CD4-positive, alpha-beta T cell (primary cell): ENCODE data around the gene STYXL2. TPM values are rescaled to one million over a fixed set of nuclear protein-coding genes. Genes with fewer than 3 reads are reported as not detected.

ENCODE experiments used
- ATAC-seq: fragments of 200-7000 bp; cut with Tn5 transposase; one replicate; pipeline ENCODE4 v1.10.0; 2022; ENCODE audit warnings: mild to moderate bottlenecking; ENCODE audit not compliant: poor library complexity
- CTCF ChIA-PET: fragments of 350-600 bp; sonication (Branson Sonifier 250); formaldehyde crosslinking; loops from one replicate; lab custom pipeline; 2021; ENCODE audit warnings: antibody characterized with exemption, inconsistent platforms; lab: Charles Lee
- POLR2A ChIA-PET: fragments of 350-600 bp; sonication (Branson Sonifier 250); formaldehyde crosslinking; loops from one replicate; lab custom pipeline; 2021; ENCODE audit warnings: antibody characterized with exemption, inconsistent platforms; lab: Charles Lee
- DNase-seq, 14 experiments: peaks; one replicate each; pipeline ENCODE4 v3.0.0-alpha.2; 2013 to 2020; ENCODE audit warnings: mixed read lengths in 2 of 14
- H3K27ac ChIP-seq, 2 donors: one replicate each; pipeline versions ENCODE4 v1.5.1 to v1.7.0; 2013; ENCODE audit warnings: low read length in 2 of 2, low read depth in 1 of 2, mild to moderate bottlenecking in 1 of 2
- H3K27me3 ChIP-seq, 2 experiments: 1 replicate in 1 of 2; 2 replicates in 1 of 2; pipeline versions ENCODE4 v1.6.1 to v1.7.0; 2013; ENCODE audit warnings: low read length in 2 of 2, control low read depth in 1 of 2, mild to moderate bottlenecking in 1 of 2, moderate library complexity in 1 of 2; ENCODE audit not compliant: insufficient read depth in 2 of 2, control insufficient read depth in 1 of 2
- H3K36me3 ChIP-seq: one replicate; pipeline ENCODE4 v1.6.1; 2013; ENCODE audit warnings: low read length, control low read depth; ENCODE audit not compliant: insufficient read depth
- H3K4me1 ChIP-seq: one replicate; pipeline ENCODE4 v1.6.1; 2013; ENCODE audit warnings: low read length, control low read depth; ENCODE audit not compliant: insufficient read depth
- H3K4me3 ChIP-seq: one replicate; pipeline ENCODE4 v1.5.1; 2013; ENCODE audit warnings: mild to moderate bottlenecking, low read length, moderate library complexity
- H3K9me3 ChIP-seq, 2 experiments: 1 replicate in 1 of 2; 2 replicates in 1 of 2; pipeline versions ENCODE4 v1.6.1 to v1.7.0; 2013; ENCODE audit warnings: low read length in 2 of 2, mild to moderate bottlenecking in 2 of 2, control low read depth in 1 of 2, moderate library complexity in 1 of 2; ENCODE audit not compliant: control insufficient read depth in 1 of 2, insufficient read depth in 1 of 2
- H3K27ac Mint-ChIP-seq: one replicate; pipeline ENCODE4 v1.8.0; 2020; ENCODE audit warnings: mixed read lengths
- H3K27me3 Mint-ChIP-seq: one replicate; pipeline ENCODE4 v1.8.0; 2021; ENCODE audit warnings: mixed read lengths
- H3K36me3 Mint-ChIP-seq: one replicate; pipeline ENCODE4 v1.8.0; 2021; ENCODE audit warnings: low read depth, mixed read lengths
- H3K4me1 Mint-ChIP-seq: one replicate; pipeline ENCODE4 v1.8.0; 2021; ENCODE audit warnings: low read depth, mixed read lengths
- H3K4me3 Mint-ChIP-seq: one replicate; pipeline ENCODE4 v1.8.0; 2020; ENCODE audit warnings: mild to moderate bottlenecking, mixed read lengths
- H3K9me3 Mint-ChIP-seq: one replicate; pipeline ENCODE4 v1.8.0; 2020; ENCODE audit warnings: mixed read lengths
- CTCF ChIP-seq: fragments of 200-600 bp; IDR thresholded peaks from one replicate; pipeline ENCODE4 v1.8.0; 2022; ENCODE audit warnings: antibody characterized with exemption, mild to moderate bottlenecking
- intact Hi-C, 2 experiments: fragments of 100-400 bp; cut with DNase I in 1 of 2; cut with micrococcal nuclease in 1 of 2; formaldehyde crosslinking; loops; one replicate each; pipeline versions ENCODE4 v1.15.1 to v1.9.0; 2023 to 2025; cut with DNase I, micrococcal nuclease
- total RNA-seq, 174 experiments: library from RNA in 2 of 174; stranded (reverse) in 2 of 174; gene quantifications; one replicate each; pipeline ENCODE4 v1.2.3 and lab custom pipeline; 2021 to 2026

Gene STYXL2
- total RNA-seq, 2 experiments from 2014 or later, result not detected

GRCh38 chr1:167099851-167100250, 6.0 kb downstream of the STYXL2 start:
- no peak for TF ChIP-seq CTCF
- Histone ChIP-seq H3K27me3 (no peaks in the 10 kb centered on the region), H3K4me1 (peaks cover 10% of the 10 kb centered on the region), H3K36me3 (no peaks in the 10 kb centered on the region), H3K9me3 (no peaks in the 10 kb centered on the region), H3K27ac (no peak overlapping the region), H3K4me3 (no peak overlapping the region)
- no peak overlapping the region for H3K4me3 Mint-ChIP-seq
- intact Hi-C loops, result loop anchor here in 1 of 2 experiments (10.0 kb wide), 1 partner anchor 125 kb away; the partner anchor contains the start of gene POU2F1
- H3K27ac Mint-ChIP-seq, result no peak overlapping the region
- no peak for DNase-seq
- H3K36me3 Mint-ChIP-seq, result no peaks in the 10 kb centered on the region
- H3K27me3 Mint-ChIP-seq, result no peaks in the 10 kb centered on the region
- ATAC-seq, result no peak
- H3K4me1 Mint-ChIP-seq, result peaks cover 26% of the 10 kb centered on the region
- no peaks in the 10 kb centered on the region for H3K9me3 Mint-ChIP-seq
- ChIA-PET CTCF (no interaction called here), POLR2A (no interaction called here)

- ATAC-seq (no peak), DNase-seq (no peak)
- Histone ChIP-seq H3K36me3 (no peaks in the 10 kb centered on the region), H3K9me3 (no peaks in the 10 kb centered on the region), H3K4me1 (peaks cover 10% of the 10 kb centered on the region), H3K27ac (no peak overlapping the region), H3K27me3 (no peaks in the 10 kb centered on the region), H3K4me3 (no peak overlapping the region)
- intact Hi-C loops, result no loop called here
- Mint-ChIP-seq H3K4me1 (peaks cover 26% of the 10 kb centered on the region), H3K27me3 (no peaks in the 10 kb centered on the region), H3K4me3 (no peak overlapping the region), H3K27ac (no peak overlapping the region), H3K9me3 (no peaks in the 10 kb centered on the region), H3K36me3 (no peaks in the 10 kb centered on the region)
- ChIA-PET POLR2A (no interaction called here), CTCF (no interaction called here)
- no peak for TF ChIP-seq CTCF
Measured at GRCh38 chr1:167100730-167101129, 6.9 kb downstream of the STYXL2 start.

- H3K36me3 ChIP-seq, result no peaks in the 10 kb centered on the region
- H3K9me3 ChIP-seq, result no peaks in the 10 kb centered on the region
- TF ChIP-seq CTCF, result no peak
- CTCF ChIA-PET, result no interaction called here
- Mint-ChIP-seq H3K4me3 (no peak overlapping the region), H3K27me3 (no peaks in the 10 kb centered on the region), H3K9me3 (no peaks in the 10 kb centered on the region), H3K36me3 (no peaks in the 10 kb centered on the region), H3K4me1 (peaks cover 27% of the 10 kb centered on the region), H3K27ac (no peak overlapping the region)
- no peak for DNase-seq
- no peaks in the 10 kb centered on the region for H3K27me3 ChIP-seq
- ATAC-seq, result no peak
- no peak overlapping the region for H3K4me3 ChIP-seq
- intact Hi-C loops, result no loop called here
- POLR2A ChIA-PET, result no interaction called here
- peaks cover 10% of the 10 kb centered on the region for H3K4me1 ChIP-seq
- H3K27ac ChIP-seq, result no peak overlapping the region
Measured at GRCh38 chr1:167101754-167102153, 7.9 kb downstream of the STYXL2 start.
